Endothelial cell of umbilical vein (primary cell): ENCODE data around the gene C14orf119. TPM values are rescaled to one million over a fixed set of nuclear protein-coding genes. Genes with fewer than 3 reads are reported as not detected.

Source experiments
- BruUV-seq: library from RNA; stranded (reverse); fragments of 400-500 nt; replicated peaks from 2 replicates; lab custom pipeline; 2021; lab: Mats Ljungman, UMichigan
- CTCF ChIA-PET: fragments of 300-600, 350-600 bp; sonication (Branson Sonifier 250); formaldehyde crosslinking; loops from one replicate; lab custom pipeline; 2021; ENCODE audit warnings: antibody characterized with exemption, inconsistent platforms; lab: Charles Lee
- POLR2A ChIA-PET: fragments of 300-600, 350-600 bp; sonication (Branson Sonifier 250); formaldehyde crosslinking; loops from one replicate; lab custom pipeline; 2021; ENCODE audit warnings: antibody characterized with exemption, inconsistent platforms; lab: Charles Lee
- DNase-seq: peaks from one replicate; pipeline ENCODE4 v3.0.0-alpha.2; 2011; ENCODE audit warnings: low read depth, low spot score
- FAIRE-seq: peaks from 2 replicates; lab custom pipeline; 2011; peaks lifted over from hg19 to GRCh38; lab: Jason Lieb, UNC
- H2AFZ ChIP-seq: 2 replicates; pipeline ENCODE4 v1.6.0; 2012; ENCODE audit warnings: low read depth, low read length, control low read depth, inconsistent platforms
- H3K27ac ChIP-seq: 2 replicates; pipeline ENCODE4 v1.5.1; 2011; ENCODE audit warnings: low read depth, mild to moderate bottlenecking, control low read depth, low read length, moderate library complexity; ENCODE audit not compliant: insufficient read depth
- H3K27me3 ChIP-seq, 2 experiments: 2 replicates each; pipeline versions ENCODE4 v1.6.0 to v1.6.1; 2011; ENCODE audit warnings: low read length in 2 of 2, mixed read lengths in 1 of 2; ENCODE audit not compliant: control insufficient read depth in 2 of 2, insufficient read depth in 2 of 2
- H3K36me3 ChIP-seq, 2 experiments: 2 replicates in 1 of 2; 3 replicates in 1 of 2; pipeline ENCODE4 v1.5.1; 2011; ENCODE audit warnings: low read length in 2 of 2, mild to moderate bottlenecking in 1 of 2, moderate library complexity in 1 of 2; ENCODE audit not compliant: control insufficient read depth in 2 of 2, insufficient read depth in 2 of 2; ENCODE audit errors: extremely low read depth in 1 of 2
- H3K4me1 ChIP-seq: 3 replicates; pipeline ENCODE4 v1.5.1; 2011; ENCODE audit warnings: mild to moderate bottlenecking, low read length; ENCODE audit not compliant: control insufficient read depth, insufficient read depth; ENCODE audit errors: extremely low read depth
- H3K4me2 ChIP-seq: 2 replicates; pipeline ENCODE4 v1.6.1; 2011; ENCODE audit warnings: low read length, control low read depth, mixed read lengths; ENCODE audit not compliant: insufficient read depth
- H3K4me3 ChIP-seq, 3 experiments: fragments of 200-600 bp in 1 of 3; sonication (generic), shearing (Covaris generic) in 1 of 3; replicated peaks in 1 of 3; 2 replicates each; pipeline ENCODE4 v1.5.1; 2011 to 2016; ENCODE audit warnings: control low read depth in 3 of 3, low read length in 3 of 3, mild to moderate bottlenecking in 2 of 3, inconsistent platforms in 1 of 3, low read depth in 1 of 3, moderate library complexity in 1 of 3; ENCODE audit not compliant: insufficient read depth in 1 of 3
- H3K79me2 ChIP-seq: 2 replicates; pipeline ENCODE4 v1.6.0; 2012; ENCODE audit warnings: low read length, inconsistent platforms; ENCODE audit not compliant: control insufficient read depth, insufficient read depth
- H3K9ac ChIP-seq: replicated peaks from 2 replicates; pipeline ENCODE3; 2011; ENCODE audit warnings: low read length, control low read depth; ENCODE audit not compliant: insufficient read depth; ENCODE audit errors: extremely low read depth
- H3K9me1 ChIP-seq: replicated peaks from 3 replicates; pipeline ENCODE4 v1.6.0; 2011; ENCODE audit warnings: mild to moderate bottlenecking, low read length; ENCODE audit not compliant: control insufficient read depth, insufficient read depth; ENCODE audit errors: extremely low read depth
- H3K9me3 ChIP-seq: replicated peaks from 2 replicates; pipeline ENCODE4 v1.5.1; 2012; ENCODE audit warnings: low read length, inconsistent platforms; ENCODE audit not compliant: control insufficient read depth, insufficient read depth
- H4K20me1 ChIP-seq: replicated peaks from 2 replicates; pipeline ENCODE3; 2011; ENCODE audit warnings: mild to moderate bottlenecking, low read length; ENCODE audit not compliant: control insufficient read depth, insufficient read depth; ENCODE audit errors: extremely low read depth
- CTCF ChIP-seq, 2 donors: IDR thresholded peaks; 1 replicate in 1 of 2; 2 replicates in 1 of 2; pipeline ENCODE4 v1.5.1; 2011; ENCODE audit warnings: low read length in 2 of 2, mild to moderate bottlenecking in 2 of 2, moderate library complexity in 2 of 2, control low read depth in 1 of 2, inconsistent platforms in 1 of 2, low read depth in 1 of 2; ENCODE audit not compliant: insufficient read depth in 1 of 2; ENCODE audit errors: extremely low read depth in 1 of 2
- EZH2 ChIP-seq: IDR thresholded peaks from 2 replicates; pipeline ENCODE4 v1.6.1; 2012; ENCODE audit warnings: borderline replicate concordance, low read depth, mild to moderate bottlenecking, moderate library complexity, low read length, inconsistent platforms; ENCODE audit not compliant: severe bottlenecking
- FOS ChIP-seq: IDR thresholded peaks from 2 replicates; pipeline ENCODE4 v1.6.1; 2011; ENCODE audit warnings: mild to moderate bottlenecking, low read length, moderate library complexity, borderline replicate concordance; ENCODE audit not compliant: insufficient read depth
- GATA2 ChIP-seq: IDR thresholded peaks from 2 replicates; pipeline ENCODE4 v1.7.0; 2011; ENCODE audit warnings: low read depth, mild to moderate bottlenecking, moderate library complexity, mixed read lengths, low read length; ENCODE audit not compliant: insufficient read length, insufficient read depth
- JUN ChIP-seq: IDR thresholded peaks from 2 replicates; pipeline ENCODE4 v1.6.1; 2011; ENCODE audit warnings: borderline replicate concordance, low read depth; ENCODE audit not compliant: insufficient read length, insufficient read depth
- MAX ChIP-seq: IDR thresholded peaks from 2 replicates; pipeline ENCODE4 v1.6.1; 2011; ENCODE audit not compliant: insufficient read depth, insufficient read length
- MYC ChIP-seq: IDR thresholded peaks from one replicate; pipeline ENCODE4 v1.6.1; 2011; ENCODE audit warnings: mild to moderate bottlenecking, low read depth, low read length
- POLR2A ChIP-seq: IDR thresholded peaks from 2 replicates; pipeline ENCODE4 v1.6.1; 2012; ENCODE audit warnings: low read depth, mild to moderate bottlenecking, control low read depth, low read length
- POLR2AphosphoS5 ChIP-seq: IDR thresholded peaks from 2 replicates; pipeline ENCODE4 v1.6.1; 2012; ENCODE audit warnings: low read depth, mild to moderate bottlenecking, control low read depth, low read length, moderate library complexity; ENCODE audit not compliant: insufficient read depth
- dilution Hi-C: fragments of 300-500 bp; cut with MboI; formaldehyde crosslinking; loops from one replicate; pipeline ENCODE4 v1.15.0; 2019; ENCODE audit warnings: low sequenced_read_pairs; ENCODE audit not compliant: extremely low pct_ligation_motif_present
- intact Hi-C: fragments of 100-400 bp; cut with micrococcal nuclease; formaldehyde crosslinking; loops from one replicate; pipeline ENCODE4 v1.10.0; 2022
- polyA plus RNA-seq, 4 experiments: library from polyadenylated mRNA; depleted of rRNA in 3 of 4; stranded (reverse) in 3 of 4; unstranded in 1 of 4; fragments of >200 nt; gene quantifications; 2 replicates each; pipeline versions ENCODE4 v1.2.1 to v1.2.3, GENCODE V29; 2011 to 2012; ENCODE audit warnings: missing spikeins in 1 of 4
- total RNA-seq: library from RNA; stranded (reverse); gene quantifications from 2 replicates; pipeline ENCODE4 v1.2.3, GENCODE V29; 2021

The C14orf119 gene
- total and polyA plus RNA-seq, 2 donors (not counting 3 experiments of a cell fraction or from before 2014, with no cell fraction given) = 58.3 to 60.5 TPM

GRCh38 chr14:23123419-23123818 is 28.1 kb downstream of the C14orf119 start:
- H3K27me3 ChIP-seq = no peaks in the 10 kb centered on the region
- H3K27ac ChIP-seq = no peak overlapping the region
- dilution Hi-C loops (no loop called here), intact Hi-C loops (no loop called here)
- H2AFZ ChIP-seq = no peak overlapping the region
- H3K4me1 ChIP-seq = peaks cover 21% of the 10 kb centered on the region
- no peak overlapping the region for H3K4me3 ChIP-seq
- H3K4me2 ChIP-seq = no peak overlapping the region
- DNase-seq (no peak), FAIRE-seq (no peak)
- H4K20me1 ChIP-seq = no peaks in the 10 kb centered on the region
- CTCF ChIA-PET = interaction anchor here (0.9 to 14.5 kb wide), 3 partner anchors 29 to 72 kb away, joined by 3 to 1289 read pairs (median 3); partner anchors contain the start of genes ACIN1 and SLC7A8
- H3K79me2 ChIP-seq = no peaks in the 10 kb centered on the region
- no peaks in the 10 kb centered on the region for H3K36me3 ChIP-seq
- TF ChIP-seq POLR2A (no peak), MAX (no peak), MYC (no peak), CTCF (IDR thresholded peaks at IDR 0.05; ENCODE audit: extremely low read depth in 1 of 2, insufficient read depth in 1 of 2, low read depth in 1 of 2, low read length in 2 of 2) (no peak), FOS (no peak), POLR2AphosphoS5 (no peak), JUN (no peak), EZH2 (no peak), GATA2 (no peak)
- no peak overlapping the region for H3K9ac ChIP-seq
- no TSS peak for BruUV-seq
- POLR2A ChIA-PET = interaction anchor here (0.9 kb wide), 1 partner anchor 59 kb away, joined by 4 read pairs; no protein-coding TSS in a partner anchor
- H3K9me3 ChIP-seq = no peaks in the 10 kb centered on the region
- H3K9me1 ChIP-seq = no peaks in the 10 kb centered on the region
